ENCODE results near the gene UBLCP1. TPM values are rescaled to one million over a fixed set of nuclear protein-coding genes. Genes with fewer than 3 reads are reported as not detected.

The UBLCP1 gene
- total and polyA plus RNA-seq, 2 of the 8 experiments (the other 6 are each of a cell fraction or from before 2014, with no cell fraction given), result 13.0 to 40.9 TPM

- no peaks in the 10 kb centered on the region for H3K23me2 ChIP-seq (ENCODE audit: low read depth, low read length)
- no peak overlapping the region for H3K23ac ChIP-seq (ENCODE audit: insufficient read length)
- H3K56ac ChIP-seq (replicated peaks; ENCODE audit: insufficient read length, low read depth, low read length), result no peak overlapping the region
- no peak overlapping the region for H4K8ac ChIP-seq (ENCODE audit: extremely low read depth, insufficient read depth, low read length)
- no peak for TF ChIP-seq TCF12 (IDR thresholded peaks at IDR 0.05; ENCODE audit: low read depth, low read length)
- no peak for TF ChIP-seq GTF2F1 (IDR thresholded peaks at IDR 0.05; ENCODE audit: borderline replicate concordance, low read depth, low read length)
- no peak for TF ChIP-seq EGR1 (IDR thresholded peaks at IDR 0.05; ENCODE audit: borderline replicate concordance, low read depth, low read length)
- no peak for TF ChIP-seq CTBP2 (IDR thresholded peaks at IDR 0.05; ENCODE audit: borderline replicate concordance, insufficient read depth, insufficient read length, low read length)
- no peaks in the 10 kb centered on the region for H4K20me1 ChIP-seq (replicated peaks in 1 of 2; ENCODE audit: control insufficient read depth in 1 of 2, insufficient read depth in 2 of 2, low read length in 2 of 2)
- H3K4me3 ChIP-seq (ENCODE audit: extremely low read depth in 1 of 4, insufficient read depth in 2 of 4, low read depth in 3 of 4, low read length in 4 of 4), result no peak overlapping the region
- ChIA-PET POLR2A (ENCODE audit: partially characterized antibody) (no interaction called here), CTCF (ENCODE audit: partially characterized antibody) (interaction anchor here (2.4 kb wide), 1 partner anchor 12 kb away, joined by 7 read pairs; no protein-coding TSS in a partner anchor)
- H3K79me1 ChIP-seq (ENCODE audit: low read depth, low read length), result no peaks in the 10 kb centered on the region
- H3K36me3 ChIP-seq (ENCODE audit: control insufficient read depth in 2 of 4, insufficient read depth in 4 of 4, low read length in 3 of 4), result peaks cover 2 to 58% (median 10%) of the 10 kb centered on the region in 4 experiments; a peak in 5 of 8 replicates
- H3K27ac ChIP-seq (ENCODE audit: low read depth, low read length), result no peak overlapping the region
- H3K4me2 ChIP-seq (ENCODE audit: insufficient read depth in 1 of 2, low read depth in 2 of 2, low read length in 2 of 2), result no peak overlapping the region
- no peaks in the 10 kb centered on the region for H3K27me3 ChIP-seq (replicated peaks in 1 of 4; ENCODE audit: control insufficient read depth in 3 of 4, extremely low read depth in 1 of 4, insufficient read depth in 3 of 4, low read length in 3 of 4)
- no peak overlapping the region for H3K4ac ChIP-seq (replicated peaks; ENCODE audit: insufficient read length, low read depth, low read length)
- no peak overlapping the region for H4K5ac ChIP-seq (ENCODE audit: insufficient read length, low read depth, low read length)
- H2AK5ac ChIP-seq (ENCODE audit: low read depth, low read length), result no peak overlapping the region
- no peak overlapping the region for H2BK15ac ChIP-seq (ENCODE audit: low read length)
- no peak overlapping the region for H2BK5ac ChIP-seq (ENCODE audit: low read depth, low read length)
- H2BK20ac ChIP-seq (ENCODE audit: low read length), result no peak overlapping the region
- no peak for DNase-seq (ENCODE audit: low read depth in 1 of 2, low spot score in 2 of 2)
- no peak overlapping the region for H4K91ac ChIP-seq (replicated peaks; ENCODE audit: insufficient read length, low read length)
- FAIRE-seq, result no peak
- H3K9me3 ChIP-seq (ENCODE audit: insufficient read depth in 2 of 2, low read depth in 1 of 2, low read length in 1 of 2), result no peaks in the 10 kb centered on the region
- H2BK120ac ChIP-seq (replicated peaks; ENCODE audit: low read depth, low read length), result no peak overlapping the region
- no peaks in the 10 kb centered on the region for H3K79me2 ChIP-seq (ENCODE audit: control insufficient read depth in 1 of 2, insufficient read depth in 2 of 2, low read length in 2 of 2)
- H3K4me1 ChIP-seq (replicated peaks in 1 of 4; ENCODE audit: control insufficient read depth in 3 of 4, insufficient read depth in 4 of 4, low read length in 3 of 4), result no peaks in the 10 kb centered on the region
- H3K14ac ChIP-seq (ENCODE audit: insufficient read length), result no peak overlapping the region
- no peak overlapping the region for H2AFZ ChIP-seq (ENCODE audit: low read length)
- no peak overlapping the region for H3K18ac ChIP-seq (ENCODE audit: extremely low read depth, low read length)
- H3K9ac ChIP-seq (replicated peaks in 1 of 4; ENCODE audit: extremely low read depth in 1 of 4, low read depth in 3 of 4, low read length in 3 of 4), result no peak overlapping the region
- no peak overlapping the region for H2BK12ac ChIP-seq (ENCODE audit: low read depth, low read length)
Measured at GRCh38 chr5:159274676-159275075, 11.6 kb downstream of the UBLCP1 start.

Measured in H1 (cell line).